IMR-90 (cell line): ENCODE results near the gene NSL1.

Source experiments
- POLR2A ChIP-seq: IDR thresholded peaks from 2 replicates; pipeline ENCODE4 v1.6.1; 2012; ENCODE audit warnings: mild to moderate bottlenecking, low read depth, low read length
- SMC3 ChIP-seq: fragments of 150-350 bp; IDR thresholded peaks from 2 replicates; pipeline ENCODE4 v1.6.1; 2016; ENCODE audit warnings: low read depth, mild to moderate bottlenecking, antibody characterized with exemption, low read length, moderate library complexity
- TF ChIP-seq, protein P1 (sequence below): conservative IDR thresholded peaks from 2 replicates; pipeline ENCODE4 v1.5.1; 2012; ENCODE audit warnings: mild to moderate bottlenecking, low read depth, low read length, improper control_type of control experiment

DNA sequence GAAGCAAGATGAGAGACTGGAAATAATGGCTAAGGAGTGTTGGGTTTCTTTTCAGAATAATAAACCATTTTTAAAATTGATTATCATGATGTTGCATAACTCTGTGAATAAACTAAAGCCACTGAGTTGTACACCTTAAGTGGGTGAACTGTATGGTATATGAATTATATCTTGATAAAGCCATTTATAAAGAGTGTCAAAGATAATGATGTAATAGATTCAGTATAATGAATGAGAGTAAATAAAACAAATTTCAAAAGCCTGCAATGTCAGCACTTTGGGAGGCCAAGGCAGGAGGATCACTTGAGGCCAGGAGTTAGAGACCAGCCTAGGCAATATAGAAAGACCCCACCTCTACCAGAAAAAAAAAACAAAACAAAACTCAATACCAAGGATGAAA lies 16.3 kb downstream of the NSL1 start:
- TF ChIP-seq, protein P1, sequence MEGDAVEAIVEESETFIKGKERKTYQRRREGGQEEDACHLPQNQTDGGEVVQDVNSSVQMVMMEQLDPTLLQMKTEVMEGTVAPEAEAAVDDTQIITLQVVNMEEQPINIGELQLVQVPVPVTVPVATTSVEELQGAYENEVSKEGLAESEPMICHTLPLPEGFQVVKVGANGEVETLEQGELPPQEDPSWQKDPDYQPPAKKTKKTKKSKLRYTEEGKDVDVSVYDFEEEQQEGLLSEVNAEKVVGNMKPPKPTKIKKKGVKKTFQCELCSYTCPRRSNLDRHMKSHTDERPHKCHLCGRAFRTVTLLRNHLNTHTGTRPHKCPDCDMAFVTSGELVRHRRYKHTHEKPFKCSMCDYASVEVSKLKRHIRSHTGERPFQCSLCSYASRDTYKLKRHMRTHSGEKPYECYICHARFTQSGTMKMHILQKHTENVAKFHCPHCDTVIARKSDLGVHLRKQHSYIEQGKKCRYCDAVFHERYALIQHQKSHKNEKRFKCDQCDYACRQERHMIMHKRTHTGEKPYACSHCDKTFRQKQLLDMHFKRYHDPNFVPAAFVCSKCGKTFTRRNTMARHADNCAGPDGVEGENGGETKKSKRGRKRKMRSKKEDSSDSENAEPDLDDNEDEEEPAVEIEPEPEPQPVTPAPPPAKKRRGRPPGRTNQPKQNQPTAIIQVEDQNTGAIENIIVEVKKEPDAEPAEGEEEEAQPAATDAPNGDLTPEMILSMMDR: no peak
- TF ChIP-seq POLR2A: no peak
- no peak for TF ChIP-seq SMC3
